GM21723 (cell line): ENCODE data around the gene RYR2.

Source experiments
- ATAC-seq: cut with Tn5 transposase; IDR thresholded peaks from one replicate; pipeline ENCODE4 v1.9.1; 2021; ENCODE audit warnings: mild to moderate bottlenecking, moderate library complexity; ENCODE audit not compliant: unreplicated experiment

Gene RYR2

GRCh38 chr1:237191403-237191802 lies 149.4 kb downstream of the RYR2 start:
- ATAC-seq = no peak

GRCh38 chr1:237197470-237198425 lies 155.8 kb downstream of the RYR2 start:
- ATAC-seq = no peak

DNA sequence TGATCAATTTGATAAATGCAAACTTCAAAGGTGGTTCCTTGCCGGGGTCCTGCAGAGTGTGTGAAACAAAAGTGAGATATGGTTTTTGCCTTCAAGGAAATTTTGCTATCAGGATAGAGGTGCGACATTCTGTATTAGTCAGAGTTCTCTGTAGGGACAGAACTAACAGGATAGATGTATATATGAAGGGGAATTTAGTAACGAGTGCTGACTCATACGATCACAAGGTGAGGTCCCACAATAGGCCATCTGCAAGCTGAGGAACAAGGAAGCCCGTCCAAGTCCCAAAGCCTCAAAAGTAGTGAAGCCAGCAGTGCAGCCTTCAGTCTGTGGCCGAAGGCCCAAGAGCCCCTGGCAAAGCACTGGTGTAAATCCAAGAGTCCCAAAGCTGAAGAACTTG lies 157.0 kb downstream of the RYR2 start:
- no peak for ATAC-seq

DNA sequence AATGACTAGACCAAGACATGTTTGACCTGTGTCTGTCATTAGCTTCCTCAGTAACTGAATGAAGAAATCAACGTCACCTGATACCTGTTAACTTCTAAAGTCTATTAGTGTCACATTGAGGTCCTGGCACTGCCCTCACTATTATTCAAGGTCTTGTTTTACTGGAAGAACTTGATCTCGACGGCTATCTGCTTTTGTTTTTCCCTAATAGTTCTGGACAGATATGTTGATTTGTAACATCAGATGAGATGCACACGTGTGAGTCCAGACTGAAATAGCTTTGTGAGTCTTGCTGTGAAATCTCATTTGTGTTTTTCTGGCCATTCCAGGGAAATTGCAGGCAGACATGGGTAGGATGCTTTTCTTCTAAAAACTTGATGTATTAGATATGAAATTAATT lies 159.2 kb downstream of the RYR2 start:
- ATAC-seq = no peak

- no peak for ATAC-seq
These were observed 162.9 kb downstream of the RYR2 start for GRCh38 chr1:237204841-237205240.

DNA sequence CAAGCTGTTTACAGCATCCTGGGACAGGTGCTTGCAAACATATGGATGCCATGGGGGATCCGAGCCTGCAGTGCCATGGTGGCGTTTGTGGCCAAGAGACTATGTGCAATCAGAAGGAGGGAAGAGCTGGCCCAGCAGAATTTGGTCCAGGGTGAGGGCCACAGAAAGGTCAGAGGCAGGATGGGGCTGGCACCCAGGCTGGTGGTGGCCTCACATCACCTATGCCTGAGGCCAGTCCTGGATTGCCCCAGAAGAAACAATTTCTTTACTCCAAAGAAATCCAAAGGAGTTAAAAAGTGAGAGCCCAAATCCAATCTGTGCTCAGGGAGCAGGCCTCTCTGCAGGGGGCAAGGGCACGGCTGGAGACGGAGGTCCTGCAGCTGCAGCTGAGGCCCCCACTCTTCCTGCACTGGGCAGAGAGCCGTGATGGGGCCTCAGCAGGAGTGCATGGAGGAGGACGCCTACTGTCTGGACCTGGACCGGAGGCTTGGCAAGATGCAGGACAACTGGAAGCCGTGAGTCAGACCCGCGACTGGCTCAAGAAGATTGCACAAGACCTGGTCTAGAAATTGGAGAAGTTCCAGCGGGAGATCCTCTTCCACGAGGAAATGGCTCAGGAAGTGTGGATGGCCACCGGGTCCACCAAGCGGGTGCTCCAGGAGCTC lies 163.5 kb downstream of the RYR2 start:
- no peak for ATAC-seq

GRCh38 chr1:237206065-237206414 lies 164.1 kb downstream of the RYR2 start:
- ATAC-seq = no peak

DNA sequence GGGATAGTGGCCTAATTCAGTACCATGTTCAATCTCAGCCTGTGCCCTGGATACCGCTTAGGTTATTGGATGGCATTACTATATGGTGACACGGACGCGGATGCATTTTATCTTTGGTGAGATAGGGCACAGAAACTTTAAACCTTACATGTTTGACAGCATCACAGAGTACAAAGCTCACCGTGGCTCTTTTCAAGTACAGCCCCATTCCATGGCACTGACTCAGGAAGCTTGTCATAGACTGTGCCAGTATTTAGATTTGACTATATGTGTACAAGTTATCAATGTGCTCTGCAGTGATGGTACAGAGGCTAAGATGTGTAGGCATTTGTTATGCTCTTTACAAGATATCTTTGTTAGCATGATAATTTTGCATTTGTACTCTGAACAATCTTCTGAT lies 169.0 kb downstream of the RYR2 start:
- no peak for ATAC-seq

DNA sequence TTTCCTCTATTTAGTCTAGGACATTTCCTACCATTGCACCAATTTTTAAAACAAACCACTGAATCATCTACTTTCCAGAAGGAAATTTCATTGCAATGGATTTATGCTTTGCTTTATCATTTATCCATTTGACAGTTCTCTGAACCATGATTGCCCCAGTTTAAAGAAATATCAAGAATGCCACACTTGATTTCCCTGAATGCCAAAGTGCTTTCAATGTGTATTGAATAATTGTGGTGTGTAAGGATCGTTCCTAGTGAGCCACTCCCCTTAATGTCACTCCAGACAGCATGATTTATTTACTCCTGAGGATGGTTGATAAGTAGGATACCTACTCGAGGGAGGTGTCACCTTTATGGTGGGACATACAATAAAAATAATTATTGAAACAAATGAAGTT lies 169.6 kb downstream of the RYR2 start:
- no peak for ATAC-seq

DNA sequence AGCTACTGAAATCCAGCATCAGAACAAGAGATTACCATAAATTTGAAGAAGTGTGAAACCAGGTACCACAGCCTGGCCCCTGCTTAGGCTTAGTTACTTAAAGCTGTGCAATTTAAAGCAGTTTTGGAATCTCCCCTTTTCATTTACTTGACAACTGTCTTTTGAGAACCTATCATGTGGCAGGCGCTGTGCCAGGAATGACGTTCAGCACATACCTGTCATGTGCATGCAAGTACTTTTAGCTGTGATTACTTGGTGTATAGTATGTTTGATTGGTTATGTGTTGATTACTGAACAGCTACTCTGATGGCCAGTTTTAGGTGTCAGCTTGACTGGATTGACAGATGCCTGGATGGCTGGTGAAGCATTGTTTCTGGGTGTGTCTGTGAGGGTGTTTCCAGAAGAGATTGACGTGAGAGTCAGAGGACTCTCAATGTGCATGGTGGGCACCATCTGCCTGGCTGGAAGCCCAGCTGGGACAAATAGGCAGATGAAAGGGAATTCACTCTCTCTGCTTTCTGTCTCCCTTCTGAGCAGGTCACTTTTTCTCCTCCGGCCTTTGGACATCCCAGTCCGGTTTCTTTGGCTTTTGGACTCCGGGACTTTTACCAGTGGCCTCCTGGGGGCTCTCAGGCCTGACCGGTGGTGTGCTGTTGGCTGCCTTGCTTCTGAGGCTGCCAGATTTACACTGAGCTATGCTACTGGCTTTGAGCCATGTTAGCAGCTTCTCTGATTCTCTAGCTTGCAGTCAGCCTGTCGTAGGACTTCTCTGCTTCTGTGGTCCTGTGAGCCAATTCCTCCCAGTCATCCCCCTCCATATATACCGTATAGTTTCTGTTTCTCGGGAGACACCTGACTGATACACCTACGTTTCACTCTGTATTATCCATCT lies 178.0 kb downstream of the RYR2 start:
- no peak for ATAC-seq

- ATAC-seq = no peak
These were observed 181.4 kb downstream of the RYR2 start for GRCh38 chr1:237223419-237223818.

GRCh38 chr1:237226177-237226944 lies 184.4 kb downstream of the RYR2 start:
- ATAC-seq = no peak

GRCh38 chr1:237227476-237227875 lies 185.5 kb downstream of the RYR2 start:
- ATAC-seq = no peak

DNA sequence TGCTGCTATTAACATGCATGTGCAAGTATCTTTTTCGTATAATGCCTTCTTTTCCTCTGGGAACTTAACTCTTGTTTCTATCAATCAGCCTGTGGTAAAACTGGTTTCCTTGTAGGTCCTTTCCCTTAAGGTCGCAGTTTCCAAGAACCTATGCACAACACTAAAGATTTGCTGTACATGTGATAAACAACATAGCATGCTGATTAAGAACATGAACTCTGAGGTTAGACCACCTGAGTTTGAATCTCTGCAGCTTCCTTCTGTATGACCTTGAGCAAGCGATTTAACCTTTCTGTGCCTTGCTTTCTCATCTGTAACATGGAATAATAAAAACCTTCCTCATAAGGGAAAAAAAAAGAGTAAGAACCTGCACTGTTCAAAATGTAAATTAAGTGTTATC lies 186.4 kb downstream of the RYR2 start:
- no peak for ATAC-seq

- no peak for ATAC-seq
These were observed 187.3 kb downstream of the RYR2 start for GRCh38 chr1:237229333-237229732.

- ATAC-seq = no peak
These were observed 190.5 kb downstream of the RYR2 start for GRCh38 chr1:237232501-237232900.

DNA sequence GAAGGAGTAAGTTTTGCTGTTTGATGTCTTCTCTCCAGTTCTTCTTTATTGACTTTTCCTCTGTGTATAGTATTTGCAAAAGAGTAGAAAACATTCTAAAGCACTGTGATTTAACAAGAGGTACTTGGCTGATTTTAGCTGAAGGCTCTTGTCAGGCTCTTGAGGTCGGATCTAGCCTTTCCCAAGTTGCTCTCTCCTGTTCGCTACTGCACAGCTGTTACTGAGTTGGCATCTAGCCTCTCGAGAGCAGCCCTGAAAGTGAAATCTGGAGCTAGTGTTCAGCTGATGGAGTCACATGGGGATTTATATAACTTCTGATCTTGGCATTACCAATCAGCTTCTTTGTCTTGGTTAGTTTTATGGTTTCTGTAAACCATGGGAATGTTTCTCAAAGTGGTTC lies 193.1 kb downstream of the RYR2 start:
- no peak for ATAC-seq

- ATAC-seq = no peak
These were observed 195.7 kb downstream of the RYR2 start for GRCh38 chr1:237237721-237238120.

DNA sequence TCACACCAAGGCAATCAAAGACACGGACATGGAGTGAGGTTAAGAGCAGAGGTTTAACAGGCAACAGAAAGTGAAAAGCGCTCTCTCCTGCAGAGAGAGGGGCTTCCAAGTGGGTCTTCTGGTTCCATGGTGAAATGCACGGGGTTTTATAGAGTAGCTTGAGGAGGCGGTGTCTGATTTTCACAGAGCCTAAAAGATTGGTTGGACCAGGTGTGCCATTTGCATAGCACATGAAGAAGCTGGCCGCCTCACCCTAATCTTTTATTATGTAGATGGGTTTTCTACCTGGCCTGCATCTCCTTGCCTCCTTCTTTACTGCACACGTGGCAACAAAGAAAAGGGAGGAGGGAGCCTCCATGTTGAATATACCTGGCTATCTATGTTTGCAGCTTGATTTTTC lies 197.3 kb downstream of the RYR2 start:
- no peak for ATAC-seq

GRCh38 chr1:237241038-237241437 lies 199.1 kb downstream of the RYR2 start:
- no peak for ATAC-seq

GRCh38 chr1:237244778-237245177 lies 202.8 kb downstream of the RYR2 start:
- no peak for ATAC-seq
